Measurements from ENCODE around the gene SLC7A11.

Gene SLC7A11

DNA sequence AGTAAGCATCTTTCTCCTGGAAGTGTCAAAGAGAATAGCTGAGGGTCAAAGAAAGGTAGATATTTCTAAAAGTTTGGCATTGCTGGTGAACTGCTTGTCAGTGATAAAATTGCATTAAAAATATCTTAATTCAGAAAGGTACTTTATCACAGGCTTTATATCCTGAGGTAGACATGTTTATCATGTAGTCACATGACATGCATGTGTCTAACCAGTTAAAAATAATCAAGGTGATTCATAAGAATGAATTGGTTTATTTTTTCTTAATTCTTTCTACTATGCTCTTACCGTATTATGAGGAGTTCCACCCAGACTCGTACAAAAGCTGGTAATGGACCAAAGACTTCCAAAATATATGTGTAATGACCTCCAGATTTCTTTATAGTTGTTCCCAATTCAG is 6.1 kb downstream of the SLC7A11 start:
- no peak overlapping the region for H3K4me3 ChIP-seq (ENCODE audit: low read length)
- no peak for DNase-seq (ENCODE audit: low read depth)
- TF ChIP-seq, protein P1, sequence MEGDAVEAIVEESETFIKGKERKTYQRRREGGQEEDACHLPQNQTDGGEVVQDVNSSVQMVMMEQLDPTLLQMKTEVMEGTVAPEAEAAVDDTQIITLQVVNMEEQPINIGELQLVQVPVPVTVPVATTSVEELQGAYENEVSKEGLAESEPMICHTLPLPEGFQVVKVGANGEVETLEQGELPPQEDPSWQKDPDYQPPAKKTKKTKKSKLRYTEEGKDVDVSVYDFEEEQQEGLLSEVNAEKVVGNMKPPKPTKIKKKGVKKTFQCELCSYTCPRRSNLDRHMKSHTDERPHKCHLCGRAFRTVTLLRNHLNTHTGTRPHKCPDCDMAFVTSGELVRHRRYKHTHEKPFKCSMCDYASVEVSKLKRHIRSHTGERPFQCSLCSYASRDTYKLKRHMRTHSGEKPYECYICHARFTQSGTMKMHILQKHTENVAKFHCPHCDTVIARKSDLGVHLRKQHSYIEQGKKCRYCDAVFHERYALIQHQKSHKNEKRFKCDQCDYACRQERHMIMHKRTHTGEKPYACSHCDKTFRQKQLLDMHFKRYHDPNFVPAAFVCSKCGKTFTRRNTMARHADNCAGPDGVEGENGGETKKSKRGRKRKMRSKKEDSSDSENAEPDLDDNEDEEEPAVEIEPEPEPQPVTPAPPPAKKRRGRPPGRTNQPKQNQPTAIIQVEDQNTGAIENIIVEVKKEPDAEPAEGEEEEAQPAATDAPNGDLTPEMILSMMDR (conservative IDR thresholded peaks at IDR 0.05; ENCODE audit: low read length), result no peak

DNA sequence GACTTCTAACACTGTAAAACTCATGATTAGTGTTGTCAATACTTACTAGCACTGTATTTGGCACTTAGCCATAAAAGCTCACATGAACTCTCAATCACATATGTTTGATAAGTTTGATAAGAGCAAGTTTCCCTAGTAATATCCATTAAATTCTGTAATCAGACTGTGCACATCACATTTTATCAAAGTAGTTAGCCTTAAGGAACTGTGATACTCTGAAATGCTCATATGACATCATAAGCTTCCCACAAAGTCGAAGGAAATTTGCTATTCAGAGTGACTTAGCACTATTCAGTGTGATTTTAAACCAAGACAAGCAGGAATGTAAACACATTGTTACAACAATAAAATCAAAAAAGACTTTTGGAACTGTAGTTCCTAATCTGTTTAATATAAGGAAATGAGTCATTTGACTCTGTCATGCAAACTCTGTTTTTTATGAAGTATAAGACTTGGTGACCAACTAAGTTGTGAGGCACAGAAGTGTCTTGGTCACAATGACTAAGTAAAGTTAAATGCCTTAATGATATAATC is 6.7 kb downstream of the SLC7A11 start:
- TF ChIP-seq, protein P1 (conservative IDR thresholded peaks at IDR 0.05; ENCODE audit: low read length), result no peak
- H3K4me3 ChIP-seq (ENCODE audit: low read length), result no peak overlapping the region
- peak; percentile 95 for DNase-seq (ENCODE audit: low read depth)

DNA sequence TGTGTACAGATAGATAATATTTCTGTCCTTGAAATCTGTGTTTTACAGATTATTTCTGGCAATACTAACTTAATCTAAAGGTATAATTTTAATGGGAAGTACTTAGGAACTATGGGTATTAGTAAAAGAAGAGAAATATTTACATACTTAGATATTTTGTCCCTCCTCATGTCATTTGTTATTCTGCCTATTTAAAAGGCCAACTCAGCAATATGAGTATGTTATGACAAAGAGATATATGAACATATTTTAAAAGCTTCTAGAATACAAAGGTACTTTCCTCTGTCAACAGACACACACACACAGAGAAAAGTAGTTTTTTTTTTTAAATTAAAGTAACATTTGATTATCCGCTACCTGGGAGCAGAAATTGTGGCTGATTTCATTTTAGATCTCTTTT is 7.9 kb downstream of the SLC7A11 start:
- no peak for DNase-seq (ENCODE audit: low read depth)
- no peak overlapping the region for H3K4me3 ChIP-seq (ENCODE audit: low read length)
- TF ChIP-seq, protein P1 (conservative IDR thresholded peaks at IDR 0.05; ENCODE audit: low read length), result no peak

GRCh38 chr4:138233313-138234034 is 8.7 kb downstream of the SLC7A11 start:
- H3K4me3 ChIP-seq (ENCODE audit: low read length), result no peak overlapping the region
- TF ChIP-seq, protein P1 (conservative IDR thresholded peaks at IDR 0.05; ENCODE audit: low read length), result no peak
- DNase-seq (ENCODE audit: low read depth), result no peak

DNA sequence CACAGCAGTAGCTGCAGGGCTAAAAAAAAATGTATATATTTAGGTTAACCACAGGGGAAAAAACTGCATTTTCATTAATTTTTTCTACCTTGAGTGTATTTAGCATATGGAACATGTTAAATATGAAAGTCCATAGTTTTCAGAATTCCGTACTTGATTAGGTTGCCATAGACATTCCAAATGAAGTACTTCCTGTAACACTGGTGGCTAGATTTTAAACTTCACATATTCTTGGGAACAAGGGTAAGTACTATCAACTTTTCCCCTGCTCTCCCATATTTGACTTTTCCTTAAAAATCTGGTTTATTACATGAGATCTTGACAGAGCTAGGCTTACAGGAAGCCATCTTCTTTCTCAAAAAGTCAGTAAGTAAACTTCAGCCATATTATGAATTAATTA is 9.8 kb downstream of the SLC7A11 start:
- no peak for DNase-seq (ENCODE audit: low read depth)
- TF ChIP-seq, protein P1 (conservative IDR thresholded peaks at IDR 0.05; ENCODE audit: low read length), result no peak
- no peak overlapping the region for H3K4me3 ChIP-seq (ENCODE audit: low read length)

DNA sequence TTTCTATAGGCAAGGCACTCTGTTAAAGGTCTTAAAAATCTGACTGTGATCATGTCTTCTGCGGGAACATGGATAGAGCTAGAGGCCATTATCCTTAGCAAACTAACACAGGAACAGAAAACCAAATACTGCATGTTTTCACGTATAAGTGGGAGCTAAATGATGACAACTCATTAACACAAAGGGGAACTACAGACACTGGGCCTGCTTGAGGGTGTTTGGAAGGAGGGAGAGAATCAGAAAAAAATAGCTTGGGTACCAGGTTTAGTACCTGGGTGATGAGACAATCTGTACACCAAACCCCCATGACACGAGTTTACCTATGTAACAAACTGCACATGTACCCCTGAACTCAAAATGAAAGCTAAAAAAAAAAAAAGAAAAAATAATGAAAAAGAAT is 12.1 kb downstream of the SLC7A11 start:
- no peak for DNase-seq (ENCODE audit: low read depth)
- no peak overlapping the region for H3K4me3 ChIP-seq (ENCODE audit: low read length)
- TF ChIP-seq, protein P1 (conservative IDR thresholded peaks at IDR 0.05; ENCODE audit: low read length), result no peak

- no peak for DNase-seq (ENCODE audit: low read depth)
Observed at GRCh38 chr4:138229160-138229559, 13.0 kb downstream of the SLC7A11 start.

More at GRCh38 chr4:138229160-138229559, 13.0 kb downstream of the SLC7A11 start:
- TF ChIP-seq, protein P1 (conservative IDR thresholded peaks at IDR 0.05; ENCODE audit: low read length), result no peak
- H3K4me3 ChIP-seq (ENCODE audit: low read length), result no peak overlapping the region

All from AG10803 (cell line).